NCI-H2107 (cell line): ENCODE measurements around the gene KDM5B.
"Not testable (repeated sequence)": the region's sequence is repeated elsewhere in the genome, so short reads cannot be mapped to it uniquely, and the experiment has no call there.

ENCODE experiments used
- DNase-seq: peaks from one replicate; lab custom pipeline; 2025; lab: John Stamatoyannopoulos, UW

KDM5B gene

GRCh38 chr1:202807926-202808757 is at the start of gene KDM5B:
KDM5B (minus strand) TSS chr1:202808421; CDS start chr1:202808305, 116 bp downstream.
- peak; percentile 19 for DNase-seq

DNA sequence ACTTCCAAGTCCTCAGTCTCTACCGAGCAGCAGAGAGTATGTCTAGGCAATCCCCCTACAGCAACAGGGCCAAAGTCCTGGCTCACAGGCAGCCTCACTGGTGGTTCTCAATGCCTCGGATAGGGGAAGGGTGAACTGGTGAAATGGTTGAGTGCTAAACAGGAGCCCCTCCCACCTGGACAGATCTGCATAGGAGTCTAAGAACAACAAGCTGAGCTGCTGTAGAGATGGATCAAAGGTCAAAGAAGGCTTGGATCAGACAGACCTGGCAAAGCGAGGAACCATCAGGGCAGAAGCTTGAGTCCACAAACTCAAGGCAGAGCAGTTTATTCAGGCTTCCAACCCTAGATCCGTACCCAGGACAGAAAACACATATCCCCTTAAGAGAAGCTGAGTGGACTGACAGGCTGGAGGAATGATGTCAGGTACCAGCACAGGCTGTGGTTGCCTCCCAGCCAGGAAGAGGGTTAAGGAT is 49.0 kb upstream of the KDM5B start:
- no peak for DNase-seq

DNA sequence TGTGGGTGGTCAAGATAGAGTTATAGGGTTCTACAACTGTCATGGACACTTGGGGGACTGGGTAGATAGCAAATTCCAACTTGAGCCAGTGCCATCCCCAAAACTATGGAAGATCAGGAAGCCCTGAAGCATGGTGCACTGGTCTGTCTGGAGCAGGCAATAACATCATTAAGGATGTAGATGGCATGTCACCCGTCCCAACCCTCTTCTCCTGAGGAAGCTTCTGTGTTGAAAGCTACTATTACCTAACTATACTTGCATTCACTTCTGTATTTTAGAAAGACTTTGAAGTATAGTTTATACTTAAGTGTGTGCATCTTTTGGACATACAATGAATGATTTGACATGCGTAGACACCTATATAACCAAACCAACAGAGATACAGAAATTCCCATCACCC is 47.8 kb upstream of the KDM5B start:
- no peak for DNase-seq

GRCh38 chr1:202854787-202855186 is 46.6 kb upstream of the KDM5B start:
- DNase-seq = no peak

- no peak for DNase-seq
These were observed 44.1 kb upstream of the KDM5B start for GRCh38 chr1:202852163-202852904.

GRCh38 chr1:202850593-202851362 is 42.6 kb upstream of the KDM5B start:
- no peak for DNase-seq

- DNase-seq = no peak
These were observed 39.9 kb upstream of the KDM5B start for GRCh38 chr1:202848191-202848542.

- DNase-seq = no peak
These were observed 36.7 kb upstream of the KDM5B start for GRCh38 chr1:202844935-202845334.

DNA sequence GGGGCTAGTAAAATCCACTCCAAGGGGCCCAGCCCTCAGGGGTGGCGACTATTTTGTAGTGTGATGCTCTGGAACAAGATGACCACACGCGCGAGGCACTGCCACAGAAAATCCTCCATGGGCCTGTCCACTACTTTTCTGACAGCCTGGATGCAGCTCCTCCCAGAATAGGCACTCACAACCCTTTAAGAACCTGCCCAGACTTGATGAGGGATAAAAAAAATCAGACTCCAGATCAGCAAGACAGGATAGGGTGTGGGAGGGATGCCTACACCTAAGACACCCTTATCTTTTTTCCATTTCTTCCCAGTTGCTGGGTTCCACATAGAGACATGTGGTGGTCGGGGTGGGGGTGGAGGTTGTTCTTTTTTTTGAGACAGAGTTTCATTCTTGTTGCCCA is 36.0 kb upstream of the KDM5B start:
- DNase-seq = no peak

GRCh38 chr1:202843081-202843480 is 34.9 kb upstream of the KDM5B start:
- no peak for DNase-seq

GRCh38 chr1:202837746-202838262 is 29.6 kb upstream of the KDM5B start:
- DNase-seq = no peak

DNA sequence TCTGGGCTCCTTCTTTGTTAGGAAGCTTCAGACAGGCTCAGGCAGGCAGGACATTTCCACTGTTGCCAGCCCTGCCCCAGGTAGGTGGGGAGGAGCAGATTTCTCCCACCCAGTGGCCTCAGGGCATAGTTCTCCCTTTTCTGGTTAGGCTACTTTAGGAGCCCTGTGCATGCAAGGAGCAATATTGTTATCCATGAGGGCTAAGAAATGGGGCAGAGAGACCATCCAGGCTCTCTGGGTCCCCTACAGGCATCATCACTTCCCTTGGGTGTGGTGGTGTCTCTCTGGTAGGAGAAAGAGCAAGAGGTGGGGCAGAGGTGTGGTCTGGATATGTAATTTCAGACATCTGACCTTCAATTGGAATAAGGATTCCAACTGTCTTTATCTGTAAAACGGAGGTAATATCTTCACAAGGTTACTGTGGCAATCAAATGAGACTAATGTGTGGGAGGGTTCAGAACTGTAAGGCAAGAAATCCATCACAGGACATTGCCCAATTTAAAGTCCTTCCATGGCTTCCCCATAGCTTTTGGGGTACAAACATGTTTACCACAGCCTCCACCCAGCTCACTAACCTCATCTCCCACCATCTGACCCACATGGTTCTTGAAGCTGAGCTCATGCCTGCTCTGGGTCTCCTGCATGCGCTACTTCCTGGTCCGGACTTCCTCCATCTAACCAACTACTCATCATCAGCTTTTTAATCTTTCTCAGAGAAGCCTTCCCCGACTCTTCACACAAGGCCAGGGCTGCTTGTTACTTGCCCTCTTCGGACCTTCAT is 28.6 kb upstream of the KDM5B start:
- no peak for DNase-seq

DNA sequence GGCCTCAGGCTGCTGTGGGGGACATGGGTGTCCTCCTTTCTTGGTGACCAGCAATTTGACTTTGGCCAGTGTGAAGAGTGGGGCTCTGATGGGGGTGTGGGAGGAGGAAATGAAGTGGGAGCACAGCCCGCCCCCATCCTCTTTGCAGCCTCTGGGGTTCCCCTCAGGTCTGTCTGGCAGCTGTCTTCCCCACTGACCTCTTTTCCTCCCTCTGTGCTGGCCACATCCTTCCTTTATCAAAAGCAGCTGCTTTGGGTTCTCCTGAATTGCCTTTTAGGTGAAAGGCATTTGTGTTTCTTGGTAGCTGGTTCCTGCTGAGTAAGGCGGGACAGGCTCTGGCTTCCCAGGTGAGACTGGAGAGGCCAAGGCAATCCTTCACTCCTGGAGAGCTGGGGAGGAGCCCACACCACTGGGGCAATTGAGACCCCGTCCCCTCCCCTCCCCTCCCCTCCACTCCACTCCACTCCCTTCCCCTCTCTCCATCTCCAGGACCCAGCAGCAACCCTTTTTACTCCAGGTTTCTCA is 27.4 kb upstream of the KDM5B start:
- no peak for DNase-seq

DNA sequence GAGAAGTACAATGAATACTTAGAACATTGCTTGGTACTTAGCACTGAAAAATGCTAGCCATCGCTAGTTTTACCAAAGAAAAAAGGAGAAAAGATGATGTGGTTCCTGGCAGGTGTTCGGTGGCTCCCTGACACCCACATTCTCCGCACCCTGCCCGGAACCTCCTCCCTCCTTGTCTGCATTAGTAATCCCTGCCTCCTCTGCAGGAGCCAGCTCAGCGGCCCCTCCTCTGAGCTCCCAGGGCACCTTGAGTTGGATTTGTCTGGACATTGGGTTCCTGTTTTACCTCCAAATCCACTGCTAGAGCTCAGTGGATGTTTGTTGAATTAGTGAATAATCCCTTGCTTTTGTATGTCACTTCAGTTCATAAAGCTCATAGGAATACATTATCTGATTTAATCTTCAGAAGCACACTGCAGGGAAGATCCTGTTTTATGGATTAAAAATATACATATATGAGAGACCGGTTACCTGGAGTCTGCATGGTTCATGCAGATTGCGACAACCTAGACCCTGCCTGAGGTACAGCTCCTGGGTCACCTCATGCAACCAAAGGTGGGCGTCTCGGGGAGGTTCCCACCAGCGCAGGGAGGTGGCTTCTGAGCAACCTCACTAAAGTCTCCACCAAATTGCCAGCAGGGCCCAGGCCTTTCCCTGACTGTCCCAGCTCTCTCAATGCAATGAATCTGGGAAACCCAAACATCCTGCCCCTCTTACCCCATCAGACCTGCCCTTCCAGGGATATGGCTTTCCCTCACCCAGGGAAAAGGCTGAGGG is 26.7 kb upstream of the KDM5B start:
- DNase-seq = no peak

DNA sequence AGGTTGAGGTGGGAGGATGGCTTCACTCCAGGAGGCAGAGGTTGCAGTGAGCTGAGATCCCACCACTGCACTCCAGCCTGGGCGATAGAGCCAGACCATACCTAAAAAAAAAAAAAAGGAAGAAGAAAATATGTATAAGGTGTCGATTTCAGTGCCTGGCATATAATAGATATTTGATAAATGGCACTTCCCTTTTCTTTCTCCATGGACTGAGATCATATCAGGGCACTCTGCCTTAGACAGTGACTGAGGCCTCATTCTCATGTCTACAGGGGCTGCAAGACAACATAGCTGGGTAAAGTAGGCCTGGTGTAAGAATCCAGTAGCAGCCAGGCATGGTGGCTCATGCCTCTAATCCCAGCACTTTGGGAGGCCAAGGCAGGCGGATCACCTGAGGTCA is 23.7 kb upstream of the KDM5B start:
- no peak for DNase-seq

GRCh38 chr1:202829223-202829622 is 21.0 kb upstream of the KDM5B start:
- DNase-seq = not testable (repeated sequence)

DNA sequence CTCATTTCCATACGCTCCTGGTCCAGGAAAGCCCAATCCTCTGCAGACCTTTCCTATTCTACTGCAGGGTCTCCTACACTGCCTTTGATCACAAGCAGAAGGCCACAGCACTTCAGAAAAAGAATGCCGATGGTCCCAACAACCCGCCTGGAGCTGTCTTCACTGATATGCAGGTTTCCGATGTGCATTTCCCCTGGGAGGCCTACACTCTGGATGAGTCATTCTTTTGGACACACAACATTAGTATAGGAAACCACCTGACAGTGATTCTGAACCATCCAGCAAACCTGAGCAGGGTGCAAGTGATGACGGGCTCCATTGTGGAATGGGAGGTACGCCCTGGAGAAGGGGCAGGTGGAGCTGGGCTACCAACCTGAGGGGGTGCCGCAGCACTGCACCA is 17.5 kb upstream of the KDM5B start:
- no peak for DNase-seq

DNA sequence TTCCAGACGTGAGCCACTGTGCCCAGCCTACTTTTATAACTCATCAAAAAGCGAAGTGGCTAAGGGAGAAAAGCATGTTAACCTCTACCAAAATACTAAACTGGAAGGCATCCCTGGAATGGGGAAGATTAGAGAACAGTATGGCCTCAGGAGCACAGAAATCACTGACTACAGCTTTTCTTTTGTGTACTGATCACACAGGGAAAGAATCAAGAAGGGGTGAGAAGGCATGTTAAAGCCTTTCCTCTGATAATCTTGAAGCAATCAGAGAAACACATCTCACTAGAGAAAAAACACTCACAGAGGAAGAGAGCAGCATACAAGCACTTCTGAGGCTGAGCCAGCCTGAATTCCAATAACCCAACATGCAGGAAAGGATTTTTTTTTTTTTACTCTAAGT is 13.2 kb upstream of the KDM5B start:
- no peak for DNase-seq

DNA sequence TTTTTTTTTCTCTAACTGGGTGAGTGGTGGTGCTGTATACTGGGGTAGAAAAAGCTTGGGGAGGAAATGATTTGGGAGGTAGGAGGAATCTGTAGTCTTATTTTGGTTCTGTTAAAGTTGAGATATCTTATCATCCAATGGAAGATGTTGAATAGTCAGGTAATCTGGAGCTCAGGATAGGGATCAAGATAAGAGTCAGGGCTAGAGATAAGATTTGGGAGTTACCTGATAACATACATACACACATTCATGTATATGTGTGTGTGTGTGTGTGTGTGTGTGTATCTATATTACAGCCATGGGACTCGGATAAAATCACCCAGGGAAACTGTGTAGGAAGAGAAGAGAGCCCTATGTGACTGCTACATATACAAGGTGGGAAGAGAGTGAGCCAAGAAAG is 10.6 kb upstream of the KDM5B start:
- DNase-seq = no peak

- DNase-seq = no peak
These were observed 6.9 kb upstream of the KDM5B start for GRCh38 chr1:202815120-202815519.
